Nephron (organoid): ENCODE results near the gene ZFP36L1.

Source experiments
- H3K27ac Mint-ChIP-seq, 3 experiments: 2 replicates each; pipeline ENCODE4 v1.8.0; 2020; ENCODE audit warnings: mixed read lengths in 3 of 3, mild to moderate bottlenecking in 2 of 3, moderate library complexity in 1 of 3
- H3K27me3 Mint-ChIP-seq: 2 replicates; pipeline ENCODE4 v1.8.0; 2021; ENCODE audit warnings: low read depth, mild to moderate bottlenecking, moderate library complexity, mixed read lengths
- H3K36me3 Mint-ChIP-seq: 2 replicates; pipeline ENCODE4 v1.8.0; 2020; ENCODE audit warnings: low read depth, mixed read lengths
- H3K4me1 Mint-ChIP-seq: 2 replicates; pipeline ENCODE4 v1.8.0; 2020; ENCODE audit warnings: mixed read lengths
- H3K4me3 Mint-ChIP-seq, 3 experiments: 2 replicates each; pipeline ENCODE4 v1.8.0; 2020; ENCODE audit warnings: mild to moderate bottlenecking in 3 of 3, mixed read lengths in 3 of 3, moderate library complexity in 2 of 3
- H3K9me3 Mint-ChIP-seq: 2 replicates; pipeline ENCODE4 v1.8.0; 2020; ENCODE audit warnings: mixed read lengths
- CTCF ChIP-seq, 3 experiments: fragments of 200-600 bp; sonication (generic); IDR thresholded peaks; one replicate each; pipeline ENCODE4 v1.5.0; 2021; ENCODE audit warnings: antibody characterized with exemption in 3 of 3; ENCODE audit not compliant: unreplicated experiment in 3 of 3

ZFP36L1 gene

GRCh38 chr14:68741839-68742470 lies 50.9 kb downstream of the ZFP36L1 start:
- H3K36me3 Mint-ChIP-seq: no peaks in the 10 kb centered on the region
- TF ChIP-seq CTCF (IDR thresholded peaks at IDR 0.05; ENCODE audit: unreplicated experiment in 3 of 3): no peak
- H3K4me3 Mint-ChIP-seq: no peak overlapping the region
- H3K9me3 Mint-ChIP-seq: peaks cover 8% of the 10 kb centered on the region
- peaks cover 26% of the 10 kb centered on the region for H3K4me1 Mint-ChIP-seq
- H3K27ac Mint-ChIP-seq: peak overlapping the region in 1 of 3 experiments; percentile 28
- peaks cover 5% of the 10 kb centered on the region for H3K27me3 Mint-ChIP-seq

- Mint-ChIP-seq H3K4me1 (peaks cover 31% of the 10 kb centered on the region), H3K27ac (no peak overlapping the region), H3K9me3 (peaks cover 8% of the 10 kb centered on the region), H3K27me3 (peaks cover 5% of the 10 kb centered on the region), H3K4me3 (no peak overlapping the region), H3K36me3 (no peaks in the 10 kb centered on the region)
- no peak for TF ChIP-seq CTCF (IDR thresholded peaks at IDR 0.05; ENCODE audit: unreplicated experiment in 3 of 3)
Observed at GRCh38 chr14:68741477-68741791, 51.4 kb downstream of the ZFP36L1 start.

- peaks cover 35% of the 10 kb centered on the region for H3K4me1 Mint-ChIP-seq
- H3K36me3 Mint-ChIP-seq: no peaks in the 10 kb centered on the region
- no peak for TF ChIP-seq CTCF (IDR thresholded peaks at IDR 0.05; ENCODE audit: unreplicated experiment in 3 of 3)
- peaks cover 8% of the 10 kb centered on the region for H3K9me3 Mint-ChIP-seq
- H3K27ac Mint-ChIP-seq: peak overlapping the region in 1 of 3 experiments; percentile 28
- H3K27me3 Mint-ChIP-seq: peaks cover 5% of the 10 kb centered on the region
- H3K4me3 Mint-ChIP-seq: no peak overlapping the region
Observed at GRCh38 chr14:68740788-68741476, 51.9 kb downstream of the ZFP36L1 start.

GRCh38 chr14:68739701-68740100 lies 53.2 kb downstream of the ZFP36L1 start:
- TF ChIP-seq CTCF (IDR thresholded peaks at IDR 0.05; ENCODE audit: unreplicated experiment in 3 of 3): no peak
- H3K27me3 Mint-ChIP-seq: peaks cover 5% of the 10 kb centered on the region
- H3K27ac Mint-ChIP-seq: peak overlapping the region in 2 of 3 experiments; percentile 87 to 88
- peaks cover 8% of the 10 kb centered on the region for H3K9me3 Mint-ChIP-seq
- H3K4me1 Mint-ChIP-seq: peaks cover 42% of the 10 kb centered on the region
- H3K4me3 Mint-ChIP-seq: no peak overlapping the region
- no peaks in the 10 kb centered on the region for H3K36me3 Mint-ChIP-seq

GRCh38 chr14:68738559-68738958 lies 54.3 kb downstream of the ZFP36L1 start:
- Mint-ChIP-seq H3K9me3 (peaks cover 8% of the 10 kb centered on the region), H3K27me3 (peaks cover 5% of the 10 kb centered on the region)

More at GRCh38 chr14:68738559-68738958, 54.3 kb downstream of the ZFP36L1 start:
- Mint-ChIP-seq H3K27ac (peak overlapping the region; percentile 40 to 88 (median 87)), H3K4me3 (no peak overlapping the region), H3K4me1 (peaks cover 51% of the 10 kb centered on the region), H3K36me3 (no peaks in the 10 kb centered on the region)
- TF ChIP-seq CTCF (IDR thresholded peaks at IDR 0.05; ENCODE audit: unreplicated experiment in 3 of 3): no peak
